ENCODE results near the gene PHF12. TPM values are rescaled to one million over a fixed set of nuclear protein-coding genes. Genes with fewer than 3 reads are reported as not detected.

Gene PHF12
- total RNA-seq, 4 donors from 2014 or later = 22.0 to 62.9 (median 60.1) TPM

DNA sequence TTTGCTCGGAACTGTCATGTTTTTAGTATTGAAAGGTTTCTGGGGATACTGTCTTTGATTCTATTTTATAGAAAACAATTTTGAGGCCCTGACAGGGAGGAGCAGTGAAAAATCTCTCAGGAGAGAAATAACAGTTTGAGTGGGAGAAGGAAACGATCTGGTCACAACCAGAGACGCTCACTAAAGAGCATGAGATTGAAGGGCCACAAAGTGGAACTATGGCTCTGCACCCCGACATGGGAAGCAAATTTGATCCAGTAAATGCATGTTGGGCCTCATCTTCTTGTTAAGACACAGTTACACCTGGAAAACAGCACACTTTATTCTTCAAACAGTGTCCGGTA lies 96.0 kb downstream of the PHF12 start:
- no peaks in the 10 kb centered on the region for H3K27me3 ChIP-seq
- 17 to 23% methylated on average over 5 of the region's 5 CpGs for WGBS, 2 donors
- peak overlapping the region in 1 of 3 donors; percentile 74 for H3K27ac ChIP-seq
- peak overlapping the region; percentile 37 to 84 (median 49) for H3K4me3 ChIP-seq (replicated peaks in 1 of 3)
- TF ChIP-seq, protein P1, sequence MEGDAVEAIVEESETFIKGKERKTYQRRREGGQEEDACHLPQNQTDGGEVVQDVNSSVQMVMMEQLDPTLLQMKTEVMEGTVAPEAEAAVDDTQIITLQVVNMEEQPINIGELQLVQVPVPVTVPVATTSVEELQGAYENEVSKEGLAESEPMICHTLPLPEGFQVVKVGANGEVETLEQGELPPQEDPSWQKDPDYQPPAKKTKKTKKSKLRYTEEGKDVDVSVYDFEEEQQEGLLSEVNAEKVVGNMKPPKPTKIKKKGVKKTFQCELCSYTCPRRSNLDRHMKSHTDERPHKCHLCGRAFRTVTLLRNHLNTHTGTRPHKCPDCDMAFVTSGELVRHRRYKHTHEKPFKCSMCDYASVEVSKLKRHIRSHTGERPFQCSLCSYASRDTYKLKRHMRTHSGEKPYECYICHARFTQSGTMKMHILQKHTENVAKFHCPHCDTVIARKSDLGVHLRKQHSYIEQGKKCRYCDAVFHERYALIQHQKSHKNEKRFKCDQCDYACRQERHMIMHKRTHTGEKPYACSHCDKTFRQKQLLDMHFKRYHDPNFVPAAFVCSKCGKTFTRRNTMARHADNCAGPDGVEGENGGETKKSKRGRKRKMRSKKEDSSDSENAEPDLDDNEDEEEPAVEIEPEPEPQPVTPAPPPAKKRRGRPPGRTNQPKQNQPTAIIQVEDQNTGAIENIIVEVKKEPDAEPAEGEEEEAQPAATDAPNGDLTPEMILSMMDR (IDR thresholded peaks at IDR 0.05) = no peak
- TF ChIP-seq POLR2A (IDR thresholded peaks at IDR 0.05) = no peak
- DNase-seq = no peak
- H3K36me3 ChIP-seq = peaks cover 13 to 14% of the 10 kb centered on the region in 2 donors
- no peaks in the 10 kb centered on the region for H3K9me3 ChIP-seq
- intact Hi-C loops (cut with DNase I) = loop anchor here (10.0 kb wide), 1 partner anchor 91 kb away; no protein-coding TSS in a partner anchor
- H3K4me1 ChIP-seq = peaks cover 3 to 9% of the 10 kb centered on the region in 2 donors

MicroRNAs within 50 kb of the gene (microRNA counts, 767-probe panel; counts per million panel counts)
- 1,509 to 4,305 counts per million in 2 donors for microRNA hsa-miR-144-3p
- 3,786 to 7,829 counts per million in 2 donors for microRNA hsa-miR-451a

Small RNA genes within 50 kb of the gene (microRNA-seq; reads per million reads assigned to microRNA genes)
- gene MIR451B = not detected

Other genes starting within 250 kb of the PHF12 start
- gene PROCA1, start 239.6 kb downstream of the PHF12 start, total RNA-seq = 1 to 10 TPM in 2 of 4 donors, under 1 TPM in 1, not detected in 1; 0.46 to 4.3 (median 1.1) TPM
- 100 to 1,000 TPM; 136 to 186 (median 159) TPM for gene RAB34, start 233.7 kb downstream of the PHF12 start, total RNA-seq
- 100 to 1,000 TPM; 181 to 750 (median 443) TPM for gene RPL23A, start 231.5 kb downstream of the PHF12 start, total RNA-seq
- 10 to 100 TPM in 1 of 4 donors, 1 to 10 TPM in 3; 1.6 to 21.4 (median 5.1) TPM for gene TLCD1, start 225.3 kb downstream of the PHF12 start, total RNA-seq
- 10 to 100 TPM in 1 of 4 donors, 1 to 10 TPM in 3; 3.9 to 14.0 (median 8.1) TPM for gene NEK8, start 222.7 kb downstream of the PHF12 start, total RNA-seq
- 10 to 100 TPM; 33.3 to 64.3 (median 44.3) TPM for gene TRAF4, start 207.5 kb downstream of the PHF12 start, total RNA-seq
- gene FAM222B, start 108.7 kb downstream of the PHF12 start, total RNA-seq = 10 to 100 TPM; 14.1 to 22.6 (median 15.8) TPM
- 10 to 100 TPM; 23.1 to 59.3 (median 41.2) TPM for gene ERAL1, start 96.5 kb downstream of the PHF12 start, total RNA-seq
- gene FLOT2, start 53.8 kb downstream of the PHF12 start, total RNA-seq = 10 to 100 TPM; 55.0 to 75.0 (median 62.7) TPM
- gene DHRS13, start 48.4 kb downstream of the PHF12 start, total RNA-seq = 10 to 100 TPM; 10.6 to 16.2 (median 13.3) TPM
- gene SEZ6, start 54.5 kb upstream of the PHF12 start, total RNA-seq = not detected
- 1 to 10 TPM in 1 of 4 donors, under 1 TPM in 2, not detected in 1; 0.58 to 1.7 (median 0.93) TPM for gene PIPOX, start 91.6 kb upstream of the PHF12 start, total RNA-seq
- 10 to 100 TPM; 32.1 to 49.8 (median 40.6) TPM for gene MYO18A, start 228.9 kb upstream of the PHF12 start, total RNA-seq